HG03558 (cell line): Measurements from ENCODE around the gene FGFRL1.

ENCODE experiments used
- ATAC-seq: cut with Tn5 transposase; IDR thresholded peaks from one replicate; pipeline ENCODE4 v1.9.1; 2021; ENCODE audit warnings: moderate number of reproducible peaks; ENCODE audit not compliant: unreplicated experiment; ENCODE audit errors: extremely low read depth

The FGFRL1 gene

DNA sequence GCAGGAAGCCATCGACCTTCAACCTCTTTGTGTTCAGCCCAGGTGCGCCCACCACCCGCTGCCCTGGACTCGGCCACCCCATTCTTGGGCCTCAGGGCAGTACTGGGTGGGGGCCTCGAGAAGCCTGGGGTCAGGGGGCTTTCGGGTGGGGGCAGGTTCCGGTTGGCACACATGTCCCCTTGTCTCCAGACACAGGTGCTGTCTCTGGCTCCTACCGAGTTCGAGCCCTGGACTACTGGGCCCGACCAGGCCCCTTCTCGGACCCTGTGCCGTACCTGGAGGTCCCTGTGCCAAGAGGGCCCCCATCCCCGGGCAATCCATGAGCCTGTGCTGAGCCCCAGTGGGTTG lies 7.4 kb upstream of the FGFRL1 start:
- ATAC-seq, result no peak

GRCh38 chr4:1004557-1005485 lies 6.6 kb upstream of the FGFRL1 start:
- ATAC-seq, result no peak

DNA sequence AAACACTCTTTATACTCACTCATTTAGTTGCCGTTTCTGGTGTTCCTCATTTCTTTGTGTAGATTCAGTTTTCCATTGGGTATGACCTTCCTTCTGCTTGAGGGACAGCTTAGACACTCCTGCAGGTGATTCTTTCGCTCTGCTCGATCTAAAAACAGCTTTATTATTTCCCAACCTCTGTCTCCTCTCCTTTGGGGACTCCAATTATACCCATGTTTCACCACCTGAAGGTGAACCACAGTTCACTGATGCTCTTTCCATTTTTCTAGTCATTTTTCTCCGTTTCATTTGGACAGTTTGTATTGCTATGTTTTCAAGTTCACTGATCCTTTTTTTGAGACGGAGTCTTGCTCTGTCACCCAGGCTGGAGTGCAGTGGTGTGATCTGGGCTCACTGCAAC lies 4.6 kb upstream of the FGFRL1 start:
- ATAC-seq, result no peak

- no peak for ATAC-seq
Measured at GRCh38 chr4:1008840-1009541, 2.4 kb upstream of the FGFRL1 start.

GRCh38 chr4:1009542-1010394 lies 1.7 kb upstream of the FGFRL1 start:
- no peak for ATAC-seq

DNA sequence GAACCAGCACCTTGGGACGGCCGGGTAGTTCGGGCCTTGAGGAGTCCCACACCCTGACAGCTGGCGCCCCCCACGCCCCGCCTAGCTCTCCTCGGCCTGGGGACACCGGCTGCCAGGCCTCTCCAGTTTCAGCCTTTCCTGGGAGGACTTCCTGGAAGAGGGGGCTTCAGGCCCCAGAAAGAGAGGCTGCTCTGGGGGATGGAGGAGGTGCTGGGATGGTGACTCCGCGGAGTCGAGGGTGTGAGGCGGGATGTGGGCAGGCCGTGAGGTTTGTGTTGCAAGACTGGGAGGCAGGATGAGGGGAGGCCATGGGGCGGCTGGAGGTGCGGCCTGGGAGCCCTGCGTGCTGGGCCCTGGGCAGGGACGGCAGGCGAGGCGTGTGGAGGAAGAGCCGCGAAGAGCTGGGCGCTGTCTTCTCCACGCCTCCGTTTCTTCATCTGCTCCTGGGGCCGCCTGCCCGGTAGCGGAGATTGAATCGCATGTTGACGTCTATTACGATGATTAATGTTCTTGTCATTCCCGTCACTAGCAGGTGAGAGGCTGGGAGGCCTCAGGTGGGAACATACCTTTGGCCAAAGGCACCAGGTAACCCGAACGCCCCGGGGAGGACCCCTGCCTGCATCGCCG lies 918 bp upstream of the FGFRL1 start:
- ATAC-seq, result no peak

DNA sequence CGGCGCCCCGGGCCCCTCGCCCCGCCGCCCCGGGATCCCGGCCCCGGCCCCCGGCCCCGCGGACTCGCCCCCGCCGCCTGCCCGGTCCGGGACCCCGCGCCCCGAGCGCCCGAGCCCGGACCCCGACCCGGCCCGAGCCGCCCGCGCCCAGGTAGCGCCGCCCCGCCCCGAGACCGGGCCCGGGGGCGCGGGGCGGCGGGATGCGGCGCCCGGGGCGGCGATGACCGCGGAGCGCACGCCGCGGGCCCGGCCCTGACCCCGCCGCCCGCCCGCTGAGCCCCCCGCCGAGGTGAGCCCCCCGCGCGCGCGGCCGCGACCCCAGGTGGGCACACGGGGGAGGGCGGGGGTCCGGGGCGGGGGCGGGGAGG lies 224 bp downstream of the FGFRL1 start:
- no peak for ATAC-seq

DNA sequence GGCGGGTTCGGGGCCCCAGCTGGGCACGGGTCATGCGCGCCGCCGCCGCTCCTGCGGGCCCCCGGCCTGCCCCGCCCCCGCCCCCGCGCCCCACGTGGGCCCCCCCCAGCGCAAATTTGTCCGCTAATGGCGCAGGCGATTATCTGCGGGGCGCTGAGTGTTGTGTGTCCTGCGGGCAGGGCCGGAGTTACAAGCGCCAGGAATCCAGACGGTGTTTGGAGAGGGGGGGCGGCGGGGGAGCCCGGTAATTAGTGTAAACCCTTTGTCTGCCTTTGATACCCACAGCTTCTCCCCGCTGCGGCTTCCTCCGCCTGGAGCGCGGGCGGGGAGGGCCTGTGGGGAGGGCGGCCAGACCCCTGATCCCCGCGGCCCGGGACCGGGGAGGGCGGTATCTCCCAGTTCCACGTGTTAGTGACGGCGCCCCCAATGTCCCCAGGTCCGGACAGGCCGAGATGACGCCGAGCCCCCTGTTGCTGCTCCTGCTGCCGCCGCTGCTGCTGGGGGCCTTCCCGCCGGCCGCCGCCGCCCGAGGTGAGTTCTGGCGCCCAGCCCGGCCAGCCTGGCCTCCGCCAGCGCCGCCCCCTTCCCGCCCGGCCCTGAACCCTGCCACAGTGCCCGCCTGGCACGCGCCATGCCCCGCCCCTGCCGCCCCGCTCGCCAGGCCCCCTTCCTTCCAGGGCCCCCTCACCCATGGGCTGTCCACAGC lies 761 bp downstream of the FGFRL1 start:
- no peak for ATAC-seq

GRCh38 chr4:1013225-1014073 lies 2.0 kb downstream of the FGFRL1 start:
- no peak for ATAC-seq

GRCh38 chr4:1014291-1015167 lies 3.1 kb downstream of the FGFRL1 start:
- no peak for ATAC-seq

- ATAC-seq, result no peak
Measured at GRCh38 chr4:1015179-1015578, 3.8 kb downstream of the FGFRL1 start.

- ATAC-seq, result no peak
Measured at GRCh38 chr4:1015746-1016145, 4.3 kb downstream of the FGFRL1 start.

DNA sequence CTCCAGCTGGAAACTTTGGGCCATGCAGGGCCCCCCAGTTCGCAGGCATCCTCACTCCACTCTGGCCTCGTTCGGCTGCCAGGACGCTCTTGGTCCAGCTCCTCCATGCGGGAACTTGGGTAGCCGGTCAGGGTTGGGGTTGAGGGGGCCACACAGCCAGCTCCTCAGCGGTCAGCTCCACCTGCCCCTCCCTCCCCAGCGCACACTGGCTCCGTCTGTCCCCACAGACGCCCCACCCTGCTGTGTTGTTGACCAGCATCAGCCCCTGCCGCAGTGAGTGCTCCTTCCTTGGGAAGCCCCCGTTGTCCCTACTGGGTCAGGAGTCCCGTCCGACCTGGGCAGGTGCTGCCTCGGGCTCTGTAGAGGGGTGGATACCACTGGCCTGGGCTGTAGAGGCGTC lies 5.8 kb downstream of the FGFRL1 start:
- ATAC-seq, result no peak

- no peak for ATAC-seq
Measured at GRCh38 chr4:1017706-1018105, 6.3 kb downstream of the FGFRL1 start.

DNA sequence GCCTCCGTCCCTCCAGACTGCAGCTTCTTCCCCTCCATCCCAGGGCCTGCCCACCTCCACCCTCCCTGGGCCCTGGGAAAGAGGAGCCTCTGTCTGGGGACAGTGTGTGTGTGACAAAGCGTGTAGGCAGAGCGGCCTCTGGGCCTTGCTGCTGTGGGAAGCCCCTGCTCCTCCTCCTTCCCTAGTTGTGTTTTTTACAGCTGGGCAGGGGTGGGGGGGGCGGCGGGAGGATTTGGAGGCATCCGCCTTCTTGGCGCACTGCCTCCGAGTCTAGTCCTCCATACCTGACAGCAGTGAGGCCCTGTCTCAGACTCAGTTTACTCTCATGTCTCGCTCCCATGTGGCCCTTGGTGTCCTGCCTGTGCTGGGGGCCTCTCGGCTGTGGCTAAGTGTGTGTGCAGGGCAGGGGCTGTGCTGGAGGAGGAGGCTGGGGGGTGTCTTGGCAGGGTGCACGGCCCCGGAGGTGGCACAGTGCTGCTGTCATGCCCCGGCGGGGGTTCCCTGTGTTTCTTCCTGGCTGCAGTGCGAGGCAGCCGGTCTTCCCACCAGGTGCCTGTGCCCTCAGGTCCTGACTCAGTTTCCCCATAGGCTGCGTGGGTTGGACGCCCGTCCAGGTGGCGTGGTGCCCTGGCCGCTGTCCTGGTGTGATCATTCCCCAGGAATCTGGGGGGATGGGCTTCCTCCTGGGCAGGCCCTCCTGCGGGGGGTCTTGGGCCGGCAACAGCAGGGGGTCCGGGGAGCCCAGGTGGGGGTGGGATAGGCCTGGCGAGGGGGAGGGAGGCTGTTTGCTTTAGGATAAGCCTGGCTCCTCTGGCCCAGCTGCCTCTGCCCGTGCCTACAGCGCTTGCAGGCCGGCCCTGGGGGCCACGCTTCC lies 7.0 kb downstream of the FGFRL1 start:
- no peak for ATAC-seq

DNA sequence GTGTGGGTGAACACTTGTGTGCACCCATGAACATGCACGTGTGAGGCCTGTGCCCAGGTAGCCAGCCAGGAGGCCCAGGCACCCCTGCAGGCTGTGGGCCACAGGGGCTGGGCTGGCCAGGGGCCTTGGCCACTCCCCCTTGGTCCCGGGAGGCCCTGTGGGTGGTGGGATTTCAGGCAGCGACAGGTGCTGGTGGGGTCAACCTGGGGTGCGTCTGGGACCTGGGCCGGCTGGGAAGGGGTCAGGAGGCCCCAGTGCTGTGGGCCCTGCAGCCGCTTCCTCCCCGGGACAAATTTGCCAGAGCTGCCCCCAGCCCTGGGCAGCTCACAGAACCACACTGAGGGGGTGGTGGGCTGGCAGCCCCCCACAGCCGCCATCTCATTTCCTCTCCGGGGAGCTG lies 7.9 kb downstream of the FGFRL1 start:
- ATAC-seq, result no peak
